ENCODE results near the gene EIF3F. TPM values are rescaled to one million over a fixed set of nuclear protein-coding genes. Genes with fewer than 3 reads are reported as not detected.
A peak's percentile ranks its signal among the peaks of the same experiment; 100 is the strongest.

The EIF3F gene
- total and polyA plus RNA-seq, 2 of the 8 experiments (the other 6 are each of a cell fraction or from before 2014, with no cell fraction given): 222 to 388 TPM

DNA sequence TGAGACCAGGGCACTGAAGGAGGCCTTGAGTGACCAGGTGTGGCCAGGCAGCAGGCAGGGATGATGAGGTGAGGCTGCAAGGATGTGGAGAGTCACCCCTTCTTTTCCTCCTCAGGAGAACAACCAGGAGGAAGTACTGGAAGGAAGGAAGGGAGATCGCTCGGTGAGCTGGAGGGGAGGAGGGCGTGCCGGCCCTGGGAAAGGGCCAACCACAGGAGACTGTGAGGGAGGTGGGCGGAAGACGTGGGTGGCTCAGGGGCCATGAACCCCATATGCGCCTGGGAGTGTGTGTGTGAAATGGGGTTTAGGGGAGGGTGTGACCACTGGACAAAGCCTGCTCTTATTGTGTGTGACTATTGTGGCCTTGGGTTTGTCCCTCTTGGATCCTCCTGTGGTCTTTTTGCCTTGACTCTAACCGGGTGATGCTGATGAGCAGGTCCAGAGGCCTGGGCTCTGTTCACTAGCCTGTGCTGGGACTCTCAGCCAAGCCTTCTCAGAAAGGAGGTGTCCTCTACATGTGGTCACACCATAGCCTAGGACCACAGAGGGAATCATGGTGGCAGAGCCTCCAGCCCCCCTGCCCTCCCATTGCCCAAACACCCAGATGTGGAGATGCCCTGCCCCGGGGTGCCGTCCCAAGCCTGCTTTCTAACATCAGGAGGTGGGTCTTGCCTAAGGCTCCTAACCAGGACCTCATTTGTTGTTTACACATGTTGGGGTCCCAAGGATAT lies 52.6 kb downstream of the EIF3F start:
- Histone ChIP-seq H3K56ac (replicated peaks; ENCODE audit: insufficient read length, low read depth, low read length) (no peak overlapping the region), H2BK120ac (replicated peaks; ENCODE audit: low read depth, low read length) (no peak overlapping the region), H2BK12ac (ENCODE audit: low read depth, low read length) (peak overlapping the region; percentile 55; the same call in 1 of the 2 replicates), H3K27ac (ENCODE audit: low read depth, low read length) (no peak overlapping the region), H3K23me2 (ENCODE audit: low read depth, low read length) (no peaks in the 10 kb centered on the region), H2BK15ac (ENCODE audit: low read length) (no peak overlapping the region), H2AK5ac (ENCODE audit: low read depth, low read length) (no peak overlapping the region), H4K91ac (replicated peaks; ENCODE audit: insufficient read length, low read length) (no peak overlapping the region), H3K4ac (replicated peaks; ENCODE audit: insufficient read length, low read depth, low read length) (no peak overlapping the region), H3K4me1 (replicated peaks in 1 of 4; ENCODE audit: control insufficient read depth in 3 of 4, insufficient read depth in 4 of 4, low read length in 3 of 4) (no peaks in the 10 kb centered on the region; a peak in 1 of 7 replicates), H3K79me2 (ENCODE audit: control insufficient read depth in 1 of 2, insufficient read depth in 2 of 2, low read length in 2 of 2) (no peaks in the 10 kb centered on the region), H3K36me3 (ENCODE audit: control insufficient read depth in 2 of 4, insufficient read depth in 4 of 4, low read length in 3 of 4) (no peaks in the 10 kb centered on the region), H3K9ac (replicated peaks in 1 of 4; ENCODE audit: extremely low read depth in 1 of 4, low read depth in 3 of 4, low read length in 3 of 4) (no peak overlapping the region), H3K4me2 (ENCODE audit: insufficient read depth in 1 of 2, low read depth in 2 of 2, low read length in 2 of 2) (no peak overlapping the region), H3K23ac (ENCODE audit: insufficient read length) (no peak overlapping the region), H4K5ac (ENCODE audit: insufficient read length, low read depth, low read length) (no peak overlapping the region), H3K18ac (ENCODE audit: extremely low read depth, low read length) (no peak overlapping the region), H2BK5ac (ENCODE audit: low read depth, low read length) (0 out of 2 replicates have a peak overlapping the region, but pooled peaks have one; percentile 28), H3K9me3 (ENCODE audit: insufficient read depth in 2 of 2, low read depth in 1 of 2, low read length in 1 of 2) (no peaks in the 10 kb centered on the region), H4K20me1 (replicated peaks in 1 of 2; ENCODE audit: control insufficient read depth in 1 of 2, insufficient read depth in 2 of 2, low read length in 2 of 2) (no peaks in the 10 kb centered on the region), H2BK20ac (ENCODE audit: low read length) (no peak overlapping the region), H4K8ac (ENCODE audit: extremely low read depth, insufficient read depth, low read length) (no peak overlapping the region; the same call in 1 of the 2 replicates), H3K14ac (ENCODE audit: insufficient read length) (no peak overlapping the region), H3K4me3 (ENCODE audit: extremely low read depth in 1 of 4, insufficient read depth in 2 of 4, low read depth in 3 of 4, low read length in 4 of 4) (no peak overlapping the region), H2AFZ (ENCODE audit: low read length) (no peak overlapping the region), H3K27me3 (replicated peaks in 1 of 4; ENCODE audit: control insufficient read depth in 3 of 4, extremely low read depth in 1 of 4, insufficient read depth in 3 of 4, low read length in 3 of 4) (no peaks in the 10 kb centered on the region; a peak in 1 of 7 replicates), H3K79me1 (ENCODE audit: low read depth, low read length) (no peaks in the 10 kb centered on the region)
- FAIRE-seq (no peak), DNase-seq (ENCODE audit: low read depth in 1 of 2, low spot score in 2 of 2) (peak in 1 of 2 experiments; percentile 33)
- 85% methylated on average over 10 of the region's 10 CpGs; no CpG with 5 or more reads in 1 of the 2 experiments for WGBS, 2 experiments (ENCODE audit: extremely low coverage in 1 of 2, insufficient coverage in 1 of 2, insufficient read length in 1 of 2, insufficient replicate concordance in 2 of 2, low coverage in 1 of 2, low lambda C conversion rate in 2 of 2, missing lambda C conversion rate in 1 of 2)
- CTCF ChIA-PET (ENCODE audit: partially characterized antibody): interaction anchor here (0.9 to 31.7 kb wide), 6 partner anchors 15 to 51 kb away, joined by 4 to 1283 read pairs (median 6); partner anchors contain the start of gene TUB
- POLR2A ChIA-PET (ENCODE audit: partially characterized antibody): no interaction called here
- TF ChIP-seq CBX8 (IDR thresholded peaks at IDR 0.05; ENCODE audit: borderline replicate concordance, low read depth, low read length) (no peak), NANOG (IDR thresholded peaks at IDR 0.05; ENCODE audit: insufficient read depth, low read depth, low read length, poor library complexity, severe bottlenecking) (no peak), SP4 (IDR thresholded peaks at IDR 0.05; ENCODE audit: low read length) (no peak), KDM1A (IDR thresholded peaks at IDR 0.05; ENCODE audit: borderline replicate concordance, low read length) (no peak), JUND (IDR thresholded peaks at IDR 0.05; ENCODE audit: low read length) (no peak), YY1 (IDR thresholded peaks at IDR 0.05; ENCODE audit: low read depth, low read length) (no peak), JUN (IDR thresholded peaks at IDR 0.05; ENCODE audit: low read depth, low read length) (no peak), EZH2 (IDR thresholded peaks at IDR 0.05; ENCODE audit: low read depth, low read length, severe bottlenecking) (no peak), TEAD4 (IDR thresholded peaks at IDR 0.05; ENCODE audit: low read depth, low read length) (no peak), CHD2 (IDR thresholded peaks at IDR 0.05; ENCODE audit: low read length) (no peak), SAP30 (IDR thresholded peaks at IDR 0.05; ENCODE audit: insufficient read depth, insufficient replicate concordance, low read length) (no peak), EP300 (IDR thresholded peaks at IDR 0.05; ENCODE audit: borderline replicate concordance in 1 of 2, low read depth in 2 of 2, low read length in 2 of 2) (no peak), SP1 (IDR thresholded peaks at IDR 0.05; ENCODE audit: low read depth, low read length) (no peak)

Data from H1 (cell line).